ENCODE data around the gene LAMA2.

The LAMA2 gene

GRCh38 chr6:128925765-128926164, 42.8 kb downstream of the LAMA2 start:
- no peak for TF ChIP-seq EZH2phosphoT487 (IDR thresholded peaks at IDR 0.05; ENCODE audit: low read length)
- H3K4me2 ChIP-seq (ENCODE audit: low read depth, low read length), result no peak overlapping the region

GRCh38 chr6:128929869-128930268, 46.9 kb downstream of the LAMA2 start:
- Histone ChIP-seq H3K9ac (ENCODE audit: low read length) (no peak overlapping the region), H3K27me3 (replicated peaks; ENCODE audit: insufficient read depth, low read length) (no peaks in the 10 kb centered on the region), H3K36me3 (replicated peaks; ENCODE audit: insufficient read depth, low read length) (no peaks in the 10 kb centered on the region), H3K4me1 (ENCODE audit: low read length) (no peaks in the 10 kb centered on the region), H3K79me2 (ENCODE audit: low read length) (no peaks in the 10 kb centered on the region), H3K9me3 (replicated peaks; ENCODE audit: insufficient read depth, low read length) (no peaks in the 10 kb centered on the region), H3K4me3 (ENCODE audit: low read length) (no peak overlapping the region), H2AFZ (ENCODE audit: low read length) (no peak overlapping the region), H3K9me2 (replicated peaks; ENCODE audit: insufficient read depth, low read length) (no peaks in the 10 kb centered on the region), H3F3A (ENCODE audit: insufficient read depth, low read length) (no peaks in the 10 kb centered on the region), H4K20me1 (ENCODE audit: insufficient read depth, low read length) (no peaks in the 10 kb centered on the region), H3K27ac (ENCODE audit: low read length) (no peak overlapping the region), H3K4me2 (ENCODE audit: low read depth, low read length) (no peak overlapping the region)
- no peak for DNase-seq
- TF ChIP-seq EZH2 (optimal IDR thresholded peaks at IDR 0.05; ENCODE audit: low read depth, low read length) (no peak), EZH2phosphoT487 (IDR thresholded peaks at IDR 0.05; ENCODE audit: low read length) (no peak)
- TF ChIP-seq, protein P1, sequence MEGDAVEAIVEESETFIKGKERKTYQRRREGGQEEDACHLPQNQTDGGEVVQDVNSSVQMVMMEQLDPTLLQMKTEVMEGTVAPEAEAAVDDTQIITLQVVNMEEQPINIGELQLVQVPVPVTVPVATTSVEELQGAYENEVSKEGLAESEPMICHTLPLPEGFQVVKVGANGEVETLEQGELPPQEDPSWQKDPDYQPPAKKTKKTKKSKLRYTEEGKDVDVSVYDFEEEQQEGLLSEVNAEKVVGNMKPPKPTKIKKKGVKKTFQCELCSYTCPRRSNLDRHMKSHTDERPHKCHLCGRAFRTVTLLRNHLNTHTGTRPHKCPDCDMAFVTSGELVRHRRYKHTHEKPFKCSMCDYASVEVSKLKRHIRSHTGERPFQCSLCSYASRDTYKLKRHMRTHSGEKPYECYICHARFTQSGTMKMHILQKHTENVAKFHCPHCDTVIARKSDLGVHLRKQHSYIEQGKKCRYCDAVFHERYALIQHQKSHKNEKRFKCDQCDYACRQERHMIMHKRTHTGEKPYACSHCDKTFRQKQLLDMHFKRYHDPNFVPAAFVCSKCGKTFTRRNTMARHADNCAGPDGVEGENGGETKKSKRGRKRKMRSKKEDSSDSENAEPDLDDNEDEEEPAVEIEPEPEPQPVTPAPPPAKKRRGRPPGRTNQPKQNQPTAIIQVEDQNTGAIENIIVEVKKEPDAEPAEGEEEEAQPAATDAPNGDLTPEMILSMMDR (IDR thresholded peaks at IDR 0.05; ENCODE audit: low read length), result no peak

More at GRCh38 chr6:128925765-128926164, 42.8 kb downstream of the LAMA2 start:
- Histone ChIP-seq H2AFZ (ENCODE audit: low read length) (no peak overlapping the region), H3K9me3 (replicated peaks; ENCODE audit: insufficient read depth, low read length) (no peaks in the 10 kb centered on the region), H3K9me2 (replicated peaks; ENCODE audit: insufficient read depth, low read length) (no peaks in the 10 kb centered on the region), H3K9ac (ENCODE audit: low read length) (no peak overlapping the region), H3F3A (ENCODE audit: insufficient read depth, low read length) (no peaks in the 10 kb centered on the region), H3K27me3 (replicated peaks; ENCODE audit: insufficient read depth, low read length) (no peaks in the 10 kb centered on the region), H4K20me1 (ENCODE audit: insufficient read depth, low read length) (no peaks in the 10 kb centered on the region), H3K4me1 (ENCODE audit: low read length) (no peaks in the 10 kb centered on the region), H3K27ac (ENCODE audit: low read length) (no peak overlapping the region), H3K4me3 (ENCODE audit: low read length) (no peak overlapping the region), H3K36me3 (replicated peaks; ENCODE audit: insufficient read depth, low read length) (no peaks in the 10 kb centered on the region), H3K79me2 (ENCODE audit: low read length) (no peaks in the 10 kb centered on the region)
- DNase-seq, result no peak

GRCh38 chr6:128930321-128930720, 47.4 kb downstream of the LAMA2 start:
- no peak overlapping the region for H3K4me3 ChIP-seq (ENCODE audit: low read length)
- H3K27ac ChIP-seq (ENCODE audit: low read length), result no peak overlapping the region
- H3K9me2 ChIP-seq (replicated peaks; ENCODE audit: insufficient read depth, low read length), result no peaks in the 10 kb centered on the region
- no peak overlapping the region for H3K9ac ChIP-seq (ENCODE audit: low read length)
- H4K20me1 ChIP-seq (ENCODE audit: insufficient read depth, low read length), result no peaks in the 10 kb centered on the region
- no peaks in the 10 kb centered on the region for H3K36me3 ChIP-seq (replicated peaks; ENCODE audit: insufficient read depth, low read length)
- no peaks in the 10 kb centered on the region for H3K4me1 ChIP-seq (ENCODE audit: low read length)
- H3K4me2 ChIP-seq (ENCODE audit: low read depth, low read length), result no peak overlapping the region
- no peaks in the 10 kb centered on the region for H3K9me3 ChIP-seq (replicated peaks; ENCODE audit: insufficient read depth, low read length)
- TF ChIP-seq, protein P1 (IDR thresholded peaks at IDR 0.05; ENCODE audit: low read length), result no peak
- TF ChIP-seq EZH2 (optimal IDR thresholded peaks at IDR 0.05; ENCODE audit: low read depth, low read length) (no peak), EZH2phosphoT487 (IDR thresholded peaks at IDR 0.05; ENCODE audit: low read length) (no peak)
- H2AFZ ChIP-seq (ENCODE audit: low read length), result no peak overlapping the region
- H3K27me3 ChIP-seq (replicated peaks; ENCODE audit: insufficient read depth, low read length), result no peaks in the 10 kb centered on the region
- DNase-seq, result no peak
- H3K79me2 ChIP-seq (ENCODE audit: low read length), result no peaks in the 10 kb centered on the region
- no peaks in the 10 kb centered on the region for H3F3A ChIP-seq (ENCODE audit: insufficient read depth, low read length)

- H3K4me3 ChIP-seq (ENCODE audit: low read length), result no peak overlapping the region
- no peaks in the 10 kb centered on the region for H3K9me3 ChIP-seq (replicated peaks; ENCODE audit: insufficient read depth, low read length)
- no peak for DNase-seq
- TF ChIP-seq EZH2 (optimal IDR thresholded peaks at IDR 0.05; ENCODE audit: low read depth, low read length) (no peak), EZH2phosphoT487 (IDR thresholded peaks at IDR 0.05; ENCODE audit: low read length) (no peak)
- TF ChIP-seq, protein P1 (IDR thresholded peaks at IDR 0.05; ENCODE audit: low read length), result no peak
- no peak overlapping the region for H3K4me2 ChIP-seq (ENCODE audit: low read depth, low read length)
- H3K36me3 ChIP-seq (replicated peaks; ENCODE audit: insufficient read depth, low read length), result no peaks in the 10 kb centered on the region
- H3K9ac ChIP-seq (ENCODE audit: low read length), result no peak overlapping the region
- no peaks in the 10 kb centered on the region for H4K20me1 ChIP-seq (ENCODE audit: insufficient read depth, low read length)
- H3F3A ChIP-seq (ENCODE audit: insufficient read depth, low read length), result no peaks in the 10 kb centered on the region
- H3K27ac ChIP-seq (ENCODE audit: low read length), result no peak overlapping the region
- H3K9me2 ChIP-seq (replicated peaks; ENCODE audit: insufficient read depth, low read length), result no peaks in the 10 kb centered on the region
- no peak overlapping the region for H2AFZ ChIP-seq (ENCODE audit: low read length)
- no peaks in the 10 kb centered on the region for H3K27me3 ChIP-seq (replicated peaks; ENCODE audit: insufficient read depth, low read length)
- H3K4me1 ChIP-seq (ENCODE audit: low read length), result no peaks in the 10 kb centered on the region
- no peaks in the 10 kb centered on the region for H3K79me2 ChIP-seq (ENCODE audit: low read length)
Measured at GRCh38 chr6:128932061-128932460, 49.1 kb downstream of the LAMA2 start.
